GM21367 (cell line): ENCODE measurements around the gene OSBPL10.
"Not testable (repeated sequence)": the region's sequence is repeated elsewhere in the genome, so short reads cannot be mapped to it uniquely, and the experiment has no call there.

Experiments
- ATAC-seq: cut with Tn5 transposase; IDR thresholded peaks from one replicate; pipeline ENCODE4 v1.9.1; 2021; ENCODE audit not compliant: unreplicated experiment

The OSBPL10 gene

GRCh38 chr3:31992995-31993394, 11.9 kb upstream of the OSBPL10 start:
- ATAC-seq: not testable (repeated sequence)

- no peak for ATAC-seq
Observed at GRCh38 chr3:31988271-31988670, 7.2 kb upstream of the OSBPL10 start.

GRCh38 chr3:31985831-31986230, 4.8 kb upstream of the OSBPL10 start:
- no peak for ATAC-seq

GRCh38 chr3:31984321-31984720, 3.3 kb upstream of the OSBPL10 start:
- ATAC-seq: no peak

GRCh38 chr3:31980530-31981205, 394 bp downstream of the OSBPL10 start:
- no peak for ATAC-seq

GRCh38 chr3:31979001-31979697, 1.9 kb downstream of the OSBPL10 start:
- no peak for ATAC-seq

GRCh38 chr3:31978553-31978952, 2.5 kb downstream of the OSBPL10 start:
- no peak for ATAC-seq

- no peak for ATAC-seq
Observed at GRCh38 chr3:31977736-31978135, 3.3 kb downstream of the OSBPL10 start.

- no peak for ATAC-seq
Observed at GRCh38 chr3:31976302-31976701, 4.8 kb downstream of the OSBPL10 start.

- no peak for ATAC-seq
Observed at GRCh38 chr3:31974964-31975363, 6.1 kb downstream of the OSBPL10 start.

GRCh38 chr3:31974471-31974870, 6.6 kb downstream of the OSBPL10 start:
- ATAC-seq: no peak

GRCh38 chr3:31973837-31974236, 7.2 kb downstream of the OSBPL10 start:
- no peak for ATAC-seq

GRCh38 chr3:31973081-31973480, 8.0 kb downstream of the OSBPL10 start:
- ATAC-seq: no peak

GRCh38 chr3:31971607-31972006, 9.5 kb downstream of the OSBPL10 start:
- ATAC-seq: no peak

- ATAC-seq: no peak
Observed at GRCh38 chr3:31968927-31969418, 12.1 kb downstream of the OSBPL10 start.

GRCh38 chr3:31968369-31968926, 12.6 kb downstream of the OSBPL10 start:
- no peak for ATAC-seq

- ATAC-seq: no peak
Observed at GRCh38 chr3:31967592-31967991, 13.5 kb downstream of the OSBPL10 start.

- ATAC-seq: no peak
Observed at GRCh38 chr3:31966978-31967591, 14.0 kb downstream of the OSBPL10 start.

GRCh38 chr3:31962801-31963205, 18.3 kb downstream of the OSBPL10 start:
- ATAC-seq: no peak

GRCh38 chr3:31960793-31961431, 20.1 kb downstream of the OSBPL10 start:
- ATAC-seq: no peak
